GM12878 (cell line): ENCODE measurements around the gene ACSF2. TPM values are rescaled to one million over a fixed set of nuclear protein-coding genes. Genes with fewer than 3 reads are reported as not detected.

Source experiments
- ATAC-seq: fragments of 200-7000 bp; cut with Tn5 transposase; 3 replicates; pipeline ENCODE4 v1.9.1; 2020; ENCODE audit warnings: mild to moderate bottlenecking, moderate library complexity
- BruUV-seq: library from RNA; stranded (reverse); fragments of 400-500 nt; replicated peaks from 2 replicates; lab custom pipeline; 2021; lab: Mats Ljungman, UMichigan
- CTCF ChIA-PET: fragments of 300-600 bp; sonication (Branson Sonifier 250); formaldehyde crosslinking; extraction: SDS; loops from one replicate; lab custom pipeline; 2021; ENCODE audit warnings: inconsistent platforms; lab: Yijun Ruan, JAX
- POLR2A ChIA-PET: fragments of 350-600 bp; formaldehyde crosslinking; extraction: SDS; loops from one replicate; lab custom pipeline; 2021; ENCODE audit warnings: inconsistent platforms; lab: Charles Lee
- RAD21 ChIA-PET: fragments of 300-600 bp; sonication (Branson Sonifier 250); formaldehyde crosslinking; loops from one replicate; lab custom pipeline; 2023; ENCODE audit warnings: antibody characterized with exemption; ENCODE audit not compliant: unreplicated experiment; lab: Charles Lee
- SMC1A ChIA-PET: fragments of 300-600 bp; sonication (Branson Sonifier 250); formaldehyde crosslinking; loops from one replicate; lab custom pipeline; 2023; ENCODE audit not compliant: unreplicated experiment, uncharacterized antibody; lab: Charles Lee
- DNase-seq: peaks from one replicate; pipeline ENCODE4 v3.0.0-alpha.2; 2011; ENCODE audit warnings: low read depth, low spot score
- FAIRE-seq: peaks from 3 replicates; lab custom pipeline; 2011; peaks lifted over from hg19 to GRCh38; lab: Jason Lieb, UNC
- H2AFZ ChIP-seq: 2 replicates; pipeline ENCODE4 v1.6.0; 2011; ENCODE audit warnings: low read depth, low read length, control low read depth; ENCODE audit not compliant: control insufficient read depth
- H3K27ac ChIP-seq: 2 replicates; pipeline ENCODE4 v1.5.1; 2011; ENCODE audit warnings: control low read depth; ENCODE audit not compliant: control insufficient read depth, insufficient read depth
- H3K27me3 ChIP-seq, 2 experiments: replicated peaks in 1 of 2; 2 replicates each; pipeline versions ENCODE4 v1.6.0 to v1.6.1; 2011; ENCODE audit warnings: low read length in 1 of 2; ENCODE audit not compliant: control insufficient read depth in 2 of 2, insufficient read depth in 2 of 2
- H3K36me3 ChIP-seq, 2 experiments: 2 replicates each; pipeline ENCODE4 v1.5.1; 2011; ENCODE audit warnings: low read length in 1 of 2; ENCODE audit not compliant: control insufficient read depth in 2 of 2, insufficient read depth in 2 of 2
- H3K4me1 ChIP-seq: 2 replicates; pipeline ENCODE4 v1.6.1; 2011; ENCODE audit warnings: mild to moderate bottlenecking, low read length, moderate library complexity, mixed read lengths; ENCODE audit not compliant: control insufficient read depth, insufficient read depth
- H3K4me2 ChIP-seq: 2 replicates; pipeline ENCODE4 v1.6.0; 2011; ENCODE audit warnings: control low read depth; ENCODE audit not compliant: control insufficient read depth, insufficient read depth
- H3K4me3 ChIP-seq: fragments of 200-600 bp; sonication (generic); 2 replicates; pipeline ENCODE4 v1.5.1; 2016
- H3K79me2 ChIP-seq: 2 replicates; pipeline ENCODE4 v1.6.0; 2011; ENCODE audit warnings: low read length; ENCODE audit not compliant: control insufficient read depth, insufficient read depth
- H3K9ac ChIP-seq: 2 replicates; pipeline ENCODE4 v1.8.0; 2011; ENCODE audit warnings: low read length, control low read depth, mixed read lengths; ENCODE audit not compliant: control insufficient read depth, insufficient read depth
- H3K9me3 ChIP-seq: replicated peaks from 3 replicates; pipeline ENCODE4 v1.5.1; 2011; ENCODE audit warnings: mild to moderate bottlenecking, low read length; ENCODE audit not compliant: control insufficient read depth, insufficient read depth
- H4K20me1 ChIP-seq: 2 replicates; pipeline ENCODE4 v1.6.0; 2011; ENCODE audit not compliant: control insufficient read depth, insufficient read depth
- BACH1 ChIP-seq: fragments of 450-650 bp; IDR thresholded peaks from 2 replicates; pipeline ENCODE4 v1.6.1; 2017; ENCODE audit warnings: mild to moderate bottlenecking, borderline replicate concordance
- CBX3 ChIP-seq: fragments of 200-600 bp; sonication (generic); IDR thresholded peaks from 2 replicates; pipeline ENCODE4 v1.6.1; 2016; ENCODE audit warnings: low read depth, borderline replicate concordance
- KAT2A ChIP-seq: conservative IDR thresholded peaks from 2 replicates; pipeline ENCODE4 v1.6.1; 2011; ENCODE audit warnings: low read depth, low read length; ENCODE audit not compliant: control insufficient read depth
- NRF1 ChIP-seq: conservative IDR thresholded peaks from 2 replicates; pipeline ENCODE4 v1.6.1; 2011; ENCODE audit warnings: mild to moderate bottlenecking, low read depth, low read length, improper control_type of control experiment
- POLR2AphosphoS5 ChIP-seq: IDR thresholded peaks from 2 replicates; pipeline ENCODE4 v1.6.1; 2011; ENCODE audit warnings: mild to moderate bottlenecking, low read length, inconsistent platforms
- RBBP5 ChIP-seq: fragments of 200-600 bp; sonication (generic); conservative IDR thresholded peaks from 2 replicates; pipeline ENCODE4 v1.6.1; 2016
- RCOR1 ChIP-seq: conservative IDR thresholded peaks from 2 replicates; pipeline ENCODE4 v1.6.1; 2012; ENCODE audit warnings: low read depth, low read length, improper control_type of control experiment
- SMC3 ChIP-seq: IDR thresholded peaks from 2 replicates; pipeline ENCODE4 v1.6.1; 2011; ENCODE audit warnings: low read length, improper control_type of control experiment, borderline replicate concordance
- TCF3 ChIP-seq: IDR thresholded peaks from 2 replicates; pipeline ENCODE4 v1.6.1; 2012; ENCODE audit warnings: low read depth, mild to moderate bottlenecking, low read length, borderline replicate concordance; ENCODE audit not compliant: insufficient read depth
- WGBS: methylation state at CpG from one replicate; pipeline ENCODE4 v1.1.6; 2016; ENCODE audit warnings: low lambda C conversion rate; ENCODE audit not compliant: insufficient replicate concordance, insufficient coverage; ENCODE audit errors: missing lambda C conversion rate; 5-methylcytosine and 5-hydroxymethylcytosine counted together
- in situ Hi-C: fragments of 300-500 bp; cut with MboI; formaldehyde crosslinking; loops from 9 replicates; pipeline ENCODE4 v1.14.3; 2018; ENCODE audit warnings: mixed read lengths
- intact Hi-C: fragments of 100-400 bp; cut with micrococcal nuclease; formaldehyde crosslinking; loops from one replicate; pipeline ENCODE4 v1.14.2; 2022; ENCODE audit not compliant: unreplicated experiment
- polyA plus RNA-seq, 11 experiments: library from polyadenylated mRNA; depleted of rRNA in 4 of 11; unstranded in 6 of 11; stranded (reverse) in 5 of 11; fragments of >200 nt; fragmentation: Nextera tagmentation in 4 of 11; fragmentation: Illumina TruSeq in 1 of 11; extraction: Ambion mirVana in 4 of 11; extraction: Trizol in 1 of 11; gene quantifications; 1 replicate in 1 of 11; 2 replicates in 10 of 11; pipeline versions ENCODE4 v1.2.1 to v1.2.3, GENCODE V29; 2011 to 2016; ENCODE audit warnings: inconsistent platforms in 2 of 11, missing spikeins in 2 of 11, low read depth in 1 of 11
- total RNA-seq, 4 experiments: library from RNA; depleted of rRNA in 3 of 4; stranded (reverse); fragments of >200 nt in 3 of 4; fragmentation: Illumina TruSeq in 1 of 4; extraction: Trizol in 1 of 4; gene quantifications; 2 replicates each; pipeline versions ENCODE4 v1.2.1 to v1.2.3, GENCODE V29; 2013 to 2021
- TF ChIP-seq, protein P1 (sequence below): IDR thresholded peaks from 2 replicates; pipeline ENCODE4 v1.6.1; 2011; ENCODE audit warnings: low read depth, mild to moderate bottlenecking, low read length, moderate library complexity, borderline replicate concordance; ENCODE audit errors: extremely low read depth
- TF ChIP-seq, protein P2 (sequence below): IDR thresholded peaks from 2 replicates; pipeline ENCODE4 v1.6.1; 2011; ENCODE audit warnings: borderline replicate concordance, low read depth, mild to moderate bottlenecking, moderate library complexity, low read length; ENCODE audit not compliant: insufficient read depth, poor library complexity, severe bottlenecking
- TF ChIP-seq, protein P3 (sequence below), 3 experiments: IDR thresholded peaks in 2 of 3; conservative IDR thresholded peaks in 1 of 3; 2 replicates each; pipeline ENCODE4 v1.5.1; 2011; ENCODE audit warnings: low read depth in 3 of 3, low read length in 3 of 3, mild to moderate bottlenecking in 3 of 3, control low read depth in 2 of 3, moderate library complexity in 2 of 3, inconsistent platforms in 1 of 3, mixed read lengths in 1 of 3; ENCODE audit not compliant: control insufficient read depth in 2 of 3, insufficient read depth in 1 of 3; ENCODE audit errors: extremely low read depth in 1 of 3

The ACSF2 gene
- total and polyA plus RNA-seq, 10 of the 15 experiments (the other 5 are each of a cell fraction or from before 2014, with no cell fraction given): 7.1 to 32.8 (median 16.8) TPM

DNA sequence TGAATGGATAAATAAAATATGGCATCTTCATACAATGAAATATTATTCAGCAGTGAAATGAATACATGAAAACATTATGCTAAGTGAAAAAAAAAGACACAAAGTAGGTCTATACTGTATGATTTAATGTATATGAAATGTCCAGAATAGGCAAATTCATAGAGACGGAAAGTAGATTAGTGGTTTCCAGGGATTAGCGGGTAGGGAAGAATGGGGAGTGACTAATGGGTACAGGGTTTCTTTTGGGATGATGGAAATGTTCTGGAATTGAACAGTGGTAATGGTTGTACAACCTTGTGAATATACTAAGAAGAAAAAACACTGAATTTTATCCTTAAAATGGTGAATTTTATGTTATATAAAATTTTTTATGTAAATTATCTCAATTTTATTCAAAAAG, 73.7 kb downstream of the ACSF2 start (continued):
- TF ChIP-seq, protein P1, sequence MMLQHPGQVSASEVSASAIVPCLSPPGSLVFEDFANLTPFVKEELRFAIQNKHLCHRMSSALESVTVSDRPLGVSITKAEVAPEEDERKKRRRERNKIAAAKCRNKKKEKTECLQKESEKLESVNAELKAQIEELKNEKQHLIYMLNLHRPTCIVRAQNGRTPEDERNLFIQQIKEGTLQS: no peak
- TF ChIP-seq TCF3: no peak
- no peak for TF ChIP-seq BACH1
- no peak for TF ChIP-seq NRF1
- TF ChIP-seq POLR2AphosphoS5: no peak
- no peak for TF ChIP-seq RBBP5

DNA sequence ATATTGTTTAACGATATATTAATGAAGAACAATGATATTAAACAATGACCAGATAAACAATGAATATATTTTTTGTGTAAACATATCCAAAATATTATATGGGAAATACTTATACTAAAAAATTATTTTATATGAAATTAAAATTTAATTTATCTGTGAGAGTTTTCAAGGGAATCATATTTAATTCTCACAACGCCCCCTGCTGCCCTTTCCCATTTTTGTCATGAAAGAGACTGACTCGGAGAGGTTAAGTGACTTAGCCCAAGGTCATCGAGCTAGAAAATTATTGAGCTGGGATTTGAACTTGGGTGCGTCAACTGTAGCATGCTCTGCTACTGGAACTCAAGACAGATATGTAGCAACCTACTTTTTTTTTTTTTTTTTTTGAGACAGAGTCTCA, 75.0 kb downstream of the ACSF2 start:
- no peak for DNase-seq
- H3K9ac ChIP-seq: no peak overlapping the region
- in situ Hi-C loops (no loop called here), intact Hi-C loops (no loop called here)
- H3K27ac ChIP-seq: no peak overlapping the region
- H3K4me2 ChIP-seq: no peak overlapping the region
- RAD21 ChIA-PET: interaction anchor here (1.5 to 2.3 kb wide), 3 partner anchors 17 to 139 kb away, joined by 3 to 7 read pairs (median 6); no protein-coding TSS in a partner anchor
- H3K79me2 ChIP-seq: no peaks in the 10 kb centered on the region
- BruUV-seq: no TSS peak
- 31% methylated on average over 5 of the region's 5 CpGs for WGBS
- H3K36me3 ChIP-seq: no peaks in the 10 kb centered on the region
- H4K20me1 ChIP-seq: no peaks in the 10 kb centered on the region
- TF ChIP-seq CBX3: no peak
- peak; percentile 35; the same call in 1 of the 2 replicates for TF ChIP-seq SMC3
- TF ChIP-seq KAT2A: no peak
- TF ChIP-seq, protein P2, sequence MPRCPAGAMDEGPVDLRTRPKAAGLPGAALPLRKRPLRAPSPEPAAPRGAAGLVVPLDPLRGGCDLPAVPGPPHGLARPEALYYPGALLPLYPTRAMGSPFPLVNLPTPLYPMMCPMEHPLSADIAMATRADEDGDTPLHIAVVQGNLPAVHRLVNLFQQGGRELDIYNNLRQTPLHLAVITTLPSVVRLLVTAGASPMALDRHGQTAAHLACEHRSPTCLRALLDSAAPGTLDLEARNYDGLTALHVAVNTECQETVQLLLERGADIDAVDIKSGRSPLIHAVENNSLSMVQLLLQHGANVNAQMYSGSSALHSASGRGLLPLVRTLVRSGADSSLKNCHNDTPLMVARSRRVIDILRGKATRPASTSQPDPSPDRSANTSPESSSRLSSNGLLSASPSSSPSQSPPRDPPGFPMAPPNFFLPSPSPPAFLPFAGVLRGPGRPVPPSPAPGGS: no peak
- TF ChIP-seq, protein P3, sequence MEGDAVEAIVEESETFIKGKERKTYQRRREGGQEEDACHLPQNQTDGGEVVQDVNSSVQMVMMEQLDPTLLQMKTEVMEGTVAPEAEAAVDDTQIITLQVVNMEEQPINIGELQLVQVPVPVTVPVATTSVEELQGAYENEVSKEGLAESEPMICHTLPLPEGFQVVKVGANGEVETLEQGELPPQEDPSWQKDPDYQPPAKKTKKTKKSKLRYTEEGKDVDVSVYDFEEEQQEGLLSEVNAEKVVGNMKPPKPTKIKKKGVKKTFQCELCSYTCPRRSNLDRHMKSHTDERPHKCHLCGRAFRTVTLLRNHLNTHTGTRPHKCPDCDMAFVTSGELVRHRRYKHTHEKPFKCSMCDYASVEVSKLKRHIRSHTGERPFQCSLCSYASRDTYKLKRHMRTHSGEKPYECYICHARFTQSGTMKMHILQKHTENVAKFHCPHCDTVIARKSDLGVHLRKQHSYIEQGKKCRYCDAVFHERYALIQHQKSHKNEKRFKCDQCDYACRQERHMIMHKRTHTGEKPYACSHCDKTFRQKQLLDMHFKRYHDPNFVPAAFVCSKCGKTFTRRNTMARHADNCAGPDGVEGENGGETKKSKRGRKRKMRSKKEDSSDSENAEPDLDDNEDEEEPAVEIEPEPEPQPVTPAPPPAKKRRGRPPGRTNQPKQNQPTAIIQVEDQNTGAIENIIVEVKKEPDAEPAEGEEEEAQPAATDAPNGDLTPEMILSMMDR (IDR thresholded peaks at IDR 0.05 in 2 of 3, conservative IDR thresholded peaks at IDR 0.05 in 1 of 3; ENCODE audit: control insufficient read depth in 2 of 3, extremely low read depth in 1 of 3, insufficient read depth in 1 of 3, low read depth in 3 of 3, low read length in 3 of 3): peak; percentile 27 to 45 (median 38); a peak in 5 of 6 replicates
- TF ChIP-seq RCOR1: no peak
- TF ChIP-seq, all 136 proteins: peak for 2
- Histone ChIP-seq H2AFZ (no peak overlapping the region), H3K9me3 (no peaks in the 10 kb centered on the region), H3K4me1 (no peaks in the 10 kb centered on the region), H3K4me3 (no peak overlapping the region), H3K27me3 (no peaks in the 10 kb centered on the region)
- SMC1A ChIA-PET: interaction anchor here (0.9 to 1.2 kb wide), 6 partner anchors 8 to 139 kb away, joined by 3 to 8 read pairs (median 4); no protein-coding TSS in a partner anchor
- POLR2A ChIA-PET: interaction anchor here (0.6 kb wide), 1 partner anchor 435 kb away, joined by 4 read pairs; no protein-coding TSS in a partner anchor
- CTCF ChIA-PET: interaction anchor here (0.5 to 2.9 kb wide), 12 partner anchors 10 to 283 kb away, joined by 3 to 25 read pairs (median 3); no protein-coding TSS in a partner anchor
- no peak for ATAC-seq
- no peak for FAIRE-seq
